ENCODE measurements around the gene HSPB3.

- TF ChIP-seq CTCF (IDR thresholded peaks at IDR 0.05), result no peak
- no peak for TF ChIP-seq POLR2AphosphoS5 (IDR thresholded peaks at IDR 0.05)
Observed at GRCh38 chr5:54491326-54491725, 35.8 kb downstream of the HSPB3 start.

Measured in stomach (tissue), 4 donors.